IMR-90 (cell line): ENCODE data around the gene IGFBP7. TPM values are rescaled to one million over a fixed set of nuclear protein-coding genes. Genes with fewer than 3 reads are reported as not detected.
A peak's percentile ranks its signal among the peaks of the same experiment; 100 is the strongest.

Experiments used
- ATAC-seq: fragments of 200-7000 bp; cut with Tn5 transposase; 2 replicates; pipeline ENCODE4 v1.9.1; 2020; ENCODE audit warnings: low read depth, mild to moderate bottlenecking, moderate library complexity
- BruUV-seq: library from RNA; stranded (reverse); fragments of 400-500 nt; replicated peaks from 2 replicates; lab custom pipeline; 2021; lab: Mats Ljungman, UMichigan
- CTCF ChIA-PET: fragments of 300-600 bp; formaldehyde crosslinking; extraction: SDS; loops from one replicate; lab custom pipeline; 2021; ENCODE audit warnings: antibody characterized with exemption; lab: Yijun Ruan, JAX
- POLR2A ChIA-PET: fragments of 300-600 bp; sonication (Branson Sonifier 250); formaldehyde crosslinking; loops from one replicate; lab custom pipeline; 2022; ENCODE audit warnings: antibody characterized with exemption; ENCODE audit not compliant: unreplicated experiment; lab: Charles Lee
- DNase-seq: peaks from one replicate; pipeline ENCODE4 v3.0.0; 2013
- H2AFZ ChIP-seq: replicated peaks from 2 replicates; pipeline ENCODE3; 2013; ENCODE audit warnings: low read length, mild to moderate bottlenecking; ENCODE audit not compliant: poor library complexity
- H2AK5ac ChIP-seq: 2 replicates; pipeline ENCODE4 v1.6.1; 2013; ENCODE audit warnings: low read depth, low read length, inconsistent platforms
- H2AK9ac ChIP-seq: replicated peaks from 2 replicates; pipeline ENCODE3; 2013; ENCODE audit warnings: mild to moderate bottlenecking, low read depth, low read length, moderate library complexity; ENCODE audit not compliant: poor library complexity
- H2BK120ac ChIP-seq: 2 replicates; pipeline ENCODE4 v1.6.1; 2013; ENCODE audit warnings: low read depth, low read length, inconsistent platforms
- H2BK15ac ChIP-seq: 3 replicates; pipeline ENCODE4 v1.6.1; 2013; ENCODE audit warnings: low read depth, low read length, inconsistent platforms
- H2BK20ac ChIP-seq: 2 replicates; pipeline ENCODE4 v1.6.1; 2013; ENCODE audit warnings: low read depth, mild to moderate bottlenecking, inconsistent platforms, low read length, moderate library complexity
- H2BK5ac ChIP-seq: 2 replicates; pipeline ENCODE4 v1.6.1; 2013; ENCODE audit warnings: mild to moderate bottlenecking, low read depth, low read length, inconsistent platforms; ENCODE audit not compliant: poor library complexity, severe bottlenecking
- H3K14ac ChIP-seq: replicated peaks from 2 replicates; pipeline ENCODE4 v1.6.1; 2013; ENCODE audit warnings: low read depth, low read length, inconsistent platforms
- H3K18ac ChIP-seq: 2 replicates; pipeline ENCODE4 v1.6.1; 2013; ENCODE audit warnings: low read depth, low read length, control low read depth
- H3K23ac ChIP-seq: 2 replicates; pipeline ENCODE4 v1.6.1; 2013; ENCODE audit warnings: low read depth, low read length, inconsistent platforms
- H3K27ac ChIP-seq: 2 replicates; pipeline ENCODE4 v1.5.1; 2013; ENCODE audit warnings: mild to moderate bottlenecking, control low read depth, low read length; ENCODE audit not compliant: insufficient read depth
- H3K27me3 ChIP-seq: 2 replicates; pipeline ENCODE4 v1.6.1; 2013; ENCODE audit warnings: low read length; ENCODE audit not compliant: control insufficient read depth, insufficient read depth
- H3K36me3 ChIP-seq: 2 replicates; pipeline ENCODE4 v1.6.1; 2013; ENCODE audit warnings: low read length, mixed read lengths; ENCODE audit not compliant: control insufficient read depth, insufficient read depth
- H3K4ac ChIP-seq: 2 replicates; pipeline ENCODE4 v1.6.1; 2013; ENCODE audit warnings: low read depth, low read length, inconsistent platforms
- H3K4me1 ChIP-seq: 2 replicates; pipeline ENCODE4 v1.6.1; 2013; ENCODE audit warnings: low read length, mixed read lengths; ENCODE audit not compliant: control insufficient read depth, insufficient read depth
- H3K4me2 ChIP-seq: 2 replicates; pipeline ENCODE4 v1.6.1; 2013; ENCODE audit warnings: low read depth, mild to moderate bottlenecking, control low read depth, low read length, moderate library complexity
- H3K4me3 ChIP-seq: 2 replicates; pipeline ENCODE4 v1.5.1; 2013; ENCODE audit warnings: low read depth, mild to moderate bottlenecking, control low read depth, low read length, moderate library complexity; ENCODE audit not compliant: insufficient read depth
- H3K56ac ChIP-seq: 2 replicates; pipeline ENCODE4 v1.6.1; 2013; ENCODE audit warnings: low read length, inconsistent platforms; ENCODE audit not compliant: insufficient read depth; ENCODE audit errors: extremely low read depth
- H3K79me1 ChIP-seq, 2 experiments: 2 replicates each; pipeline ENCODE4 v1.6.1; 2013; ENCODE audit warnings: low read length in 2 of 2, inconsistent platforms in 1 of 2, low read depth in 1 of 2
- H3K9ac ChIP-seq: 2 replicates; pipeline ENCODE4 v1.6.1; 2013; ENCODE audit warnings: low read depth, low read length, control low read depth
- H3K9me1 ChIP-seq: 2 replicates; pipeline ENCODE4 v1.6.1; 2013; ENCODE audit warnings: low read length, inconsistent platforms; ENCODE audit not compliant: insufficient read depth
- H3K9me3 ChIP-seq: 2 replicates; pipeline ENCODE4 v1.6.1; 2013; ENCODE audit warnings: low read length; ENCODE audit not compliant: control insufficient read depth, insufficient read depth
- H4K20me1 ChIP-seq: 2 replicates; pipeline ENCODE4 v1.6.1; 2013; ENCODE audit warnings: low read length, inconsistent platforms; ENCODE audit not compliant: insufficient read depth
- H4K5ac ChIP-seq: 2 replicates; pipeline ENCODE4 v1.6.1; 2013; ENCODE audit warnings: mild to moderate bottlenecking, low read depth, low read length, control low read depth
- H4K8ac ChIP-seq, 2 experiments: 2 replicates each; pipeline ENCODE4 v1.6.1; 2013; ENCODE audit warnings: low read depth in 2 of 2, low read length in 2 of 2, control low read depth in 1 of 2, inconsistent platforms in 1 of 2
- H4K91ac ChIP-seq: 2 replicates; pipeline ENCODE4 v1.6.1; 2013; ENCODE audit warnings: low read depth, low read length, inconsistent platforms; ENCODE audit not compliant: insufficient read depth
- BHLHE40 ChIP-seq: fragments of 150-350 bp; IDR thresholded peaks from 2 replicates; pipeline ENCODE4 v1.6.1; 2016; ENCODE audit warnings: mild to moderate bottlenecking, low read depth, low read length
- CHD1 ChIP-seq: IDR thresholded peaks from 2 replicates; pipeline ENCODE4 v1.6.1; 2012; ENCODE audit warnings: low read depth, low read length, improper control_type of control experiment
- MAFK ChIP-seq: IDR thresholded peaks from 2 replicates; pipeline ENCODE4 v1.6.1; 2012; ENCODE audit warnings: low read depth, low read length, improper control_type of control experiment
- MXI1 ChIP-seq: IDR thresholded peaks from 2 replicates; pipeline ENCODE4 v1.6.1; 2012; ENCODE audit warnings: low read depth, mild to moderate bottlenecking, low read length, moderate library complexity, borderline replicate concordance
- NFE2L2 ChIP-seq: fragments of 150-350 bp; IDR thresholded peaks from 2 replicates; pipeline ENCODE4 v1.6.1; 2016; ENCODE audit warnings: low read depth, mild to moderate bottlenecking, low read length
- POLR2A ChIP-seq: IDR thresholded peaks from 2 replicates; pipeline ENCODE4 v1.6.1; 2012; ENCODE audit warnings: mild to moderate bottlenecking, low read depth, low read length
- RAD21 ChIP-seq: IDR thresholded peaks from 2 replicates; pipeline ENCODE4 v1.6.1; 2012; ENCODE audit warnings: low read length, improper control_type of control experiment
- WGBS, 2 experiments: methylation state at CpG; one replicate each; pipeline versions ENCODE4 v1.1.5 to v1.1.7; 2013; ENCODE audit warnings: missing lambda C conversion rate in 2 of 2; ENCODE audit not compliant: insufficient read length in 1 of 2; ENCODE audit errors: extremely low coverage in 2 of 2; 5-methylcytosine and 5-hydroxymethylcytosine counted together
- dilution Hi-C: fragments of 300-500 bp; cut with HindIII; formaldehyde crosslinking; loops from one replicate; pipeline ENCODE4 v1.14.3; 2018; ENCODE audit warnings: low sequenced_read_pairs; ENCODE audit not compliant: unreplicated experiment
- in situ Hi-C: fragments of 300-500 bp; cut with MboI; formaldehyde crosslinking; loops from 3 replicates; pipeline ENCODE4 v1.14.3; 2019; ENCODE audit warnings: low sequenced_read_pairs, inconsistent platforms, mixed read lengths
- intact Hi-C: fragments of 100-400 bp; cut with micrococcal nuclease; formaldehyde crosslinking; loops from 2 replicates; pipeline ENCODE4 v1.10.0; 2022
- polyA plus RNA-seq, 3 experiments: library from polyadenylated mRNA; depleted of rRNA; stranded (reverse); fragments of >200 nt; gene quantifications; 2 replicates each; pipeline ENCODE4 v1.2.3, GENCODE V29; 2012; ENCODE audit warnings: low replicate concordance in 1 of 3
- total RNA-seq: library from RNA; depleted of rRNA; stranded (reverse); fragments of >200 nt; gene quantifications from 2 replicates; pipeline ENCODE4 v1.2.3, GENCODE V29; 2012

Gene IGFBP7
- total and polyA plus RNA-seq, 2 of the 4 experiments (the other 2 are of a cell fraction), result 33.2 to 267 TPM

DNA sequence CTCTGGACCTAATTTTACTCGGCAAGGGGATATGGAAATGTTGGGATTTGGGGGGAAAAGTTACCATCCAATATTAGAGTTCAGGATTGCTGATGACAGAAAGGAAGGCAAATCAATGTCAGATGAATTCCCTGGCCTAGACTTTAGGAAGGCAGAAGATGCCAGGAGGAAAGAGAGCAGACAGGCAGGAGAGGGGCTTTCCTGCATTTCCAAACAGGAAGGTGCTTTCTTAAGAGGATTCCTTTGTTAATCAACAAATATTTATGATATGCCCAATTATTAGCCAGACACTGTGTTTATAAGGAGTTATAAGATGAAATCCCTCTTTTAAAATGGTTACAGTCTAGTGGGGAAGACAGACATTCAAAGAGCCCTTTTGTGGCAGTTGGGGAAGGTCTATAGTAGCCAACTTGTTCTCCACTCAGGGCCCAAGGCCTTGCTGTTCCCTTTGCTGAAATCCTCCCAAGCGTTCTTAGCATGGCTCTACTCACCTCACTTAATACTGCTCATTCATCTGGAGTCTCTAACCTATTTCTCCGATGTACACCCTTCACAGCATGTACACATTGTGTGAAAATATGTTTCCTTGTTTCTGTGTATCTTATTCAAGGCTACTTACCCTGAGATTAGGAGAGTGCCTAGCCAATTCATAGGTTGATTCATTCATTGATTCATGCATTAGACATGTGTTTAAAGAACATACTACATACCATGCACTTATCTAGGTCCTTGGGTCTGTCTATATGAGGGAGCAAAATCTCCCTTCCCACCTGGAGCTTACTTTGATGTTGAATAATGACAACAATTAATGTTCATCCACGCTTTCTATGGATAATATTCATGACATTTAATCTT is 5.3 kb downstream of the IGFBP7 start (continued):
- TF ChIP-seq BHLHE40, result no peak
- TF ChIP-seq NFE2L2, result no peak
- TF ChIP-seq RAD21, result no peak
- TF ChIP-seq CHD1, result no peak

DNA sequence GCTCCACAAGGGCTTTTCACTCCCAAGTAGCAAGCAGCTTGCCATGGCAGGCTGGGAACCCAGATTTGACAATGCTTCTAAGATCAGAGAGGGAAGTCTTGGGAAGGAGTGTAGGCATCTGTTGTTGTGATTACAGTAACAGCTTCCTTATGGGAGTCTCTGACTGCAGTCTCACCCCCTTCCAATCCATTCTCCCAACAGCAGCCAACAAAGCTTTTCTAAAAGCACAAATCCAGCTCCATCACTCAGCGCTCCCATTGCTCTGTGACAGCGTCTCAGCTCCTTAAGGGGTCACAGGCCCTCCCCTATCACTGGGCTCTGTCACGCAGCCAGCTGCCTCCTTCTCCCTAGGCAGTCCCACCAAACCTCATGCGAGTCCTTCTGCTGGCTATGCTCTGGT is 7.1 kb downstream of the IGFBP7 start:
- dilution Hi-C loops, result no loop called here
- Histone ChIP-seq H3K18ac (peak overlapping the region; percentile 28), H3K27me3 (no peaks in the 10 kb centered on the region), H3K4me1 (peaks cover 31% of the 10 kb centered on the region), H4K5ac (peak overlapping the region; percentile 77), H3K9ac (peak overlapping the region; percentile 44), H2BK20ac (peak overlapping the region; percentile 70), H3K14ac (peak overlapping the region; percentile 89), H2AFZ (peak overlapping the region; percentile 17), H2BK120ac (peak overlapping the region; percentile 88), H4K20me1 (peaks cover 13% of the 10 kb centered on the region; the same call in 1 of the 2 replicates), H3K9me3 (no peaks in the 10 kb centered on the region), H3K27ac (peak overlapping the region; percentile 55), H3K79me1 (peaks cover 8 to 72% of the 10 kb centered on the region in 2 experiments; a peak in 3 of 4 replicates), H4K91ac (peak overlapping the region; percentile 90), H3K4me2 (peak overlapping the region; percentile 57), H3K56ac (peak overlapping the region; percentile 87), H3K4me3 (no peak overlapping the region), H3K9me1 (peaks cover 17% of the 10 kb centered on the region), H2BK15ac (peak overlapping the region; percentile 97), H2AK9ac (peak overlapping the region; percentile 18), H4K8ac (peak overlapping the region; percentile 63 to 64), H3K4ac (peak overlapping the region; percentile 87), H3K23ac (peak overlapping the region; percentile 94), H2BK5ac (peak overlapping the region; percentile 81), H3K36me3 (no peaks in the 10 kb centered on the region; the same call in 1 of the 2 replicates), H2AK5ac (peak overlapping the region; percentile 65)
- CTCF ChIA-PET, result interaction anchor here (0.6 to 1.9 kb wide), 4 partner anchors 9 to 60 kb away, joined by 3 to 7 read pairs (median 4); no protein-coding TSS in a partner anchor
- no TSS peak for BruUV-seq
- intact Hi-C loops, result loop anchor here (2.0 to 5.0 kb wide), 3 partner anchors 22 to 126 kb away; partner anchors contain the start of genes NOA1 and POLR2B
- POLR2A ChIA-PET, result no interaction called here
- ATAC-seq, result no peak; the same call in 1 of the 2 replicates
- WGBS, 2 experiments, result 72% methylated on average over 2 of the region's 4 CpGs; no CpG with 5 or more reads in 1 of the 2 experiments
- peak; percentile 35 for DNase-seq
- no peak for TF ChIP-seq MAFK
- no peak for TF ChIP-seq MXI1
- no peak for TF ChIP-seq POLR2A
- in situ Hi-C loops, result no loop called here
